ENCODE results near the gene CR1. TPM values are rescaled to one million over a fixed set of nuclear protein-coding genes. Genes with fewer than 3 reads are reported as not detected.

CR1 gene
- total and polyA plus RNA-seq, 2 of the 8 experiments (the other 6 are each of a cell fraction or from before 2014, with no cell fraction given): 0.15 to 0.22 TPM

GRCh38 chr1:207503950-207504349 is 8.0 kb downstream of the CR1 start (continued):
- TF ChIP-seq CHD7 (IDR thresholded peaks at IDR 0.05; ENCODE audit: insufficient replicate concordance, low read length) (no peak), EGR1 (IDR thresholded peaks at IDR 0.05; ENCODE audit: borderline replicate concordance, low read depth, low read length) (no peak), JUND (IDR thresholded peaks at IDR 0.05; ENCODE audit: low read length) (no peak), SAP30 (IDR thresholded peaks at IDR 0.05; ENCODE audit: insufficient read depth, insufficient replicate concordance, low read length) (no peak), RNF2 (IDR thresholded peaks at IDR 0.05; ENCODE audit: borderline replicate concordance, low read depth, low read length, missing control alignments, poor library complexity, severe bottlenecking) (no peak), HDAC6 (IDR thresholded peaks at IDR 0.05; ENCODE audit: low read depth, low read length) (no peak), RFX5 (IDR thresholded peaks at IDR 0.05; ENCODE audit: borderline replicate concordance, low read depth, low read length) (no peak)
